ENCODE data around the gene ANKRD39.

DNA sequence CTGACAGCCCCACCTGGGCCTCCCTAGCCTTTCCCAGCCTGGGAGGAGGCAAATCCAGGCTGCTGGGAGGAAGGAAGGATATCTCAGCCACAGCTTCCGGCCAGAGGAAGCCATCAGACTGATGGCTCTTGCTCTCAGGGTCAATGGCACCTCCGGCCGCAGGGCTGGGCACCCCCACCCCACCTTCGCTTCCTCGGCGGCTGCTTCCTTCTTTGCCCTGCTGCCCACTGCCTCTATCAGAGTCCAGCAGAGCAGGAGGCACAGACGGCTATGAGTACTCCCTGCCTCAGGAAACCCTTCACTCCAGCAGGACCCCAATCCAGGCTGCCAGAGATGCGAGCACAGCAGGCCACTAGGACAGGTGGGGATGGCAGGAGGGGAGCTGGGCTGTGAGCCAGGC lies 8.8 kb upstream of the ANKRD39 start:
- TF ChIP-seq THRA (IDR thresholded peaks at IDR 0.05), result no peak
- no peak for TF ChIP-seq MYBL2 (IDR thresholded peaks at IDR 0.05; ENCODE audit: low read depth)
- TF ChIP-seq MYBL2 (CRISPR knock-in tag; IDR thresholded peaks at IDR 0.05; ENCODE audit: borderline replicate concordance), result no peak
- no peak for TF ChIP-seq PCBP2 (IDR thresholded peaks at IDR 0.05; ENCODE audit: low read depth, low read length, poor library complexity, severe bottlenecking)
- TF ChIP-seq HDGF (IDR thresholded peaks at IDR 0.05), result no peak
- TF ChIP-seq, protein P1, sequence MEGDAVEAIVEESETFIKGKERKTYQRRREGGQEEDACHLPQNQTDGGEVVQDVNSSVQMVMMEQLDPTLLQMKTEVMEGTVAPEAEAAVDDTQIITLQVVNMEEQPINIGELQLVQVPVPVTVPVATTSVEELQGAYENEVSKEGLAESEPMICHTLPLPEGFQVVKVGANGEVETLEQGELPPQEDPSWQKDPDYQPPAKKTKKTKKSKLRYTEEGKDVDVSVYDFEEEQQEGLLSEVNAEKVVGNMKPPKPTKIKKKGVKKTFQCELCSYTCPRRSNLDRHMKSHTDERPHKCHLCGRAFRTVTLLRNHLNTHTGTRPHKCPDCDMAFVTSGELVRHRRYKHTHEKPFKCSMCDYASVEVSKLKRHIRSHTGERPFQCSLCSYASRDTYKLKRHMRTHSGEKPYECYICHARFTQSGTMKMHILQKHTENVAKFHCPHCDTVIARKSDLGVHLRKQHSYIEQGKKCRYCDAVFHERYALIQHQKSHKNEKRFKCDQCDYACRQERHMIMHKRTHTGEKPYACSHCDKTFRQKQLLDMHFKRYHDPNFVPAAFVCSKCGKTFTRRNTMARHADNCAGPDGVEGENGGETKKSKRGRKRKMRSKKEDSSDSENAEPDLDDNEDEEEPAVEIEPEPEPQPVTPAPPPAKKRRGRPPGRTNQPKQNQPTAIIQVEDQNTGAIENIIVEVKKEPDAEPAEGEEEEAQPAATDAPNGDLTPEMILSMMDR (IDR thresholded peaks at IDR 0.05 in 2 of 3, conservative IDR thresholded peaks at IDR 0.05 in 1 of 3; ENCODE audit: insufficient read depth in 2 of 3, low read depth in 1 of 3, low read length in 3 of 3), result no peak
- TF ChIP-seq, protein P2, sequence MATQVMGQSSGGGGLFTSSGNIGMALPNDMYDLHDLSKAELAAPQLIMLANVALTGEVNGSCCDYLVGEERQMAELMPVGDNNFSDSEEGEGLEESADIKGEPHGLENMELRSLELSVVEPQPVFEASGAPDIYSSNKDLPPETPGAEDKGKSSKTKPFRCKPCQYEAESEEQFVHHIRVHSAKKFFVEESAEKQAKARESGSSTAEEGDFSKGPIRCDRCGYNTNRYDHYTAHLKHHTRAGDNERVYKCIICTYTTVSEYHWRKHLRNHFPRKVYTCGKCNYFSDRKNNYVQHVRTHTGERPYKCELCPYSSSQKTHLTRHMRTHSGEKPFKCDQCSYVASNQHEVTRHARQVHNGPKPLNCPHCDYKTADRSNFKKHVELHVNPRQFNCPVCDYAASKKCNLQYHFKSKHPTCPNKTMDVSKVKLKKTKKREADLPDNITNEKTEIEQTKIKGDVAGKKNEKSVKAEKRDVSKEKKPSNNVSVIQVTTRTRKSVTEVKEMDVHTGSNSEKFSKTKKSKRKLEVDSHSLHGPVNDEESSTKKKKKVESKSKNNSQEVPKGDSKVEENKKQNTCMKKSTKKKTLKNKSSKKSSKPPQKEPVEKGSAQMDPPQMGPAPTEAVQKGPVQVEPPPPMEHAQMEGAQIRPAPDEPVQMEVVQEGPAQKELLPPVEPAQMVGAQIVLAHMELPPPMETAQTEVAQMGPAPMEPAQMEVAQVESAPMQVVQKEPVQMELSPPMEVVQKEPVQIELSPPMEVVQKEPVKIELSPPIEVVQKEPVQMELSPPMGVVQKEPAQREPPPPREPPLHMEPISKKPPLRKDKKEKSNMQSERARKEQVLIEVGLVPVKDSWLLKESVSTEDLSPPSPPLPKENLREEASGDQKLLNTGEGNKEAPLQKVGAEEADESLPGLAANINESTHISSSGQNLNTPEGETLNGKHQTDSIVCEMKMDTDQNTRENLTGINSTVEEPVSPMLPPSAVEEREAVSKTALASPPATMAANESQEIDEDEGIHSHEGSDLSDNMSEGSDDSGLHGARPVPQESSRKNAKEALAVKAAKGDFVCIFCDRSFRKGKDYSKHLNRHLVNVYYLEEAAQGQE (IDR thresholded peaks at IDR 0.05; ENCODE audit: borderline replicate concordance), result no peak
- TF ChIP-seq, protein P2 (CRISPR knock-in tag; IDR thresholded peaks at IDR 0.05; ENCODE audit: low read depth), result no peak
- no peak for TF ChIP-seq POLR2AphosphoS5 (IDR thresholded peaks at IDR 0.05; ENCODE audit: control insufficient read depth, insufficient read depth, low read depth, low read length)
- no peak for TF ChIP-seq BCL6 (CRISPR knock-in tag; IDR thresholded peaks at IDR 0.05)
- TF ChIP-seq POLR2A (conservative IDR thresholded peaks at IDR 0.05), result no peak
- no peak for TF ChIP-seq NRF1 (conservative IDR thresholded peaks at IDR 0.05 in 1 of 2, IDR thresholded peaks at IDR 0.05 in 1 of 2)
- no peak for TF ChIP-seq PTRF (tag; IDR thresholded peaks at IDR 0.05)
- TF ChIP-seq, protein P3, sequence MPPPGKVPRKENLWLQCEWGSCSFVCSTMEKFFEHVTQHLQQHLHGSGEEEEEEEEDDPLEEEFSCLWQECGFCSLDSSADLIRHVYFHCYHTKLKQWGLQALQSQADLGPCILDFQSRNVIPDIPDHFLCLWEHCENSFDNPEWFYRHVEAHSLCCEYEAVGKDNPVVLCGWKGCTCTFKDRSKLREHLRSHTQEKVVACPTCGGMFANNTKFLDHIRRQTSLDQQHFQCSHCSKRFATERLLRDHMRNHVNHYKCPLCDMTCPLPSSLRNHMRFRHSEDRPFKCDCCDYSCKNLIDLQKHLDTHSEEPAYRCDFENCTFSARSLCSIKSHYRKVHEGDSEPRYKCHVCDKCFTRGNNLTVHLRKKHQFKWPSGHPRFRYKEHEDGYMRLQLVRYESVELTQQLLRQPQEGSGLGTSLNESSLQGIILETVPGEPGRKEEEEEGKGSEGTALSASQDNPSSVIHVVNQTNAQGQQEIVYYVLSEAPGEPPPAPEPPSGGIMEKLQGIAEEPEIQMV (tag; conservative IDR thresholded peaks at IDR 0.05; ENCODE audit: low read depth), result no peak
- TF ChIP-seq, protein P4, sequence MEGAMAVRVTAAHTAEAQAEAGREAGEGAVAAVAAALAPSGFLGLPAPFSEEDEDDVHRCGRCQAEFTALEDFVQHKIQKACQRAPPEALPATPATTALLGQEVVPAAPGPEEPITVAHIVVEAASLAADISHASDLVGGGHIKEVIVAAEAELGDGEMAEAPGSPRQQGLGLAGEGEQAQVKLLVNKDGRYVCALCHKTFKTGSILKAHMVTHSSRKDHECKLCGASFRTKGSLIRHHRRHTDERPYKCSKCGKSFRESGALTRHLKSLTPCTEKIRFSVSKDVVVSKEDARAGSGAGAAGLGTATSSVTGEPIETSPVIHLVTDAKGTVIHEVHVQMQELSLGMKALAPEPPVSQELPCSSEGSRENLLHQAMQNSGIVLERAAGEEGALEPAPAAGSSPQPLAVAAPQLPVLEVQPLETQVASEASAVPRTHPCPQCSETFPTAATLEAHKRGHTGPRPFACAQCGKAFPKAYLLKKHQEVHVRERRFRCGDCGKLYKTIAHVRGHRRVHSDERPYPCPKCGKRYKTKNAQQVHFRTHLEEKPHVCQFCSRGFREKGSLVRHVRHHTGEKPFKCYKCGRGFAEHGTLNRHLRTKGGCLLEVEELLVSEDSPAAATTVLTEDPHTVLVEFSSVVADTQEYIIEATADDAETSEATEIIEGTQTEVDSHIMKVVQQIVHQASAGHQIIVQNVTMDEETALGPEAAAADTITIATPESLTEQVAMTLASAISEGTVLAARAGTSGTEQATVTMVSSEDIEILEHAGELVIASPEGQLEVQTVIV (CRISPR knock-in tag; IDR thresholded peaks at IDR 0.05; ENCODE audit: borderline replicate concordance), result no peak
- no peak for TF ChIP-seq MECOM (CRISPR knock-in tag; IDR thresholded peaks at IDR 0.05)

All from K562 (cell line).